ENCODE data around the gene GFAP. TPM values are rescaled to one million over a fixed set of nuclear protein-coding genes. Genes with fewer than 3 reads are reported as not detected.

Gene GFAP
- polyA plus RNA-seq, 1 of the 3 experiments (the other 2 are of a cell fraction), result 0.48 TPM

DNA sequence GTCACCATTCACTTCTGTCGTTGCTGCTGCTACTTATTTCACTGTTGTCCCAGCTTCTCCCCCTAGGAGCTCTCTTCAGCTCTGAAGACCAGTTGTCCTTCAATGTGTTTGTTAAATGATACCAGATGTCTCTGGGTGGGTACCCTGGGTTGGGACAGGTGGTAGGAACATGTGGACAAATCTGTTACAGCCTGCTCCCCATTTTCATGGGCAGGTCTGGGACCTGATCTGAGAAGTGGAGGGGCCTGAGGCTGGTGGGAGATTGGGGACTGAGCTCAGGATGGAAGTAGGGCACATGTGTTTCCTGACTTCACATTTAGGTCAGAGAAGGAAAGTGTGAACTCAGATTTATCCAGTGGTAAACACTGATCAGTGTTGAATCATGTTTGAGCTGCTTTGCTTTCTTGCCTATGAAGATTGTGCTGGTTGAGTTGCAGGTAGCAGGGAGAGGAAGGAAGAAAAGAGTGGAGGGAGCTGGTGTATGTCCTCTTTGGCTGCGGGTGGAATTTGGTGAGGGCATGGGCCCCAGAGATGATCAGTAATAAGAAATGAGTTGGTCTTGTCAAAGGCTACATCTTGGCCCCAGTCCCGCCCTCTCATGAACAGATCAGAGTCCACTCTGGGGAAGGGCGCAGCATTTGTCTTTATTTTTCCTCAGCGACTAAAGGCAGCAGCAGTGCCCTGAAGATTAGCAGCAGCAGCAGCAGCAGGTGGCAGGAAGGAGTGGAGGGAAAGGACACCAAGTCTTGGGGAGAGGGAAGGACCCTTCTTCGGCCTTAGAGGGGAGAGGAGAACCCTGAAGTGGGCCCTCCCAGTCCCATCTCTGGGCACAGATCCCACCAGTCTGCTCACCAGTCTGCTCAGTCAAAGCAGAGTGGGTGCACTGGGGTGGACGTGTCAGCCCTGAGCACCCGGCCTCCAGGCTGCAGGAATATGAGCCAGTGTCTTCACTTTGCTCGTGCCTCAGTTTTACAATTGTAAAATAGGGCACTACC is 10.0 kb downstream of the GFAP start:
- no peaks in the 10 kb centered on the region for H3K9me3 ChIP-seq
- no peaks in the 10 kb centered on the region for H3K27me3 ChIP-seq (ENCODE audit: insufficient read depth)
- peaks cover 7 to 49% of the 10 kb centered on the region in 2 experiments; a peak in 3 of 4 replicates for H3K4me1 ChIP-seq (ENCODE audit: control insufficient read depth in 1 of 2, insufficient read depth in 2 of 2, low read depth in 1 of 2, low read length in 1 of 2)
- ChIA-PET POLR2A (no interaction called here), CTCF (interaction anchor here (1.0 to 3.0 kb wide), 5 partner anchors 12 to 126 kb away, joined by 3 to 10 read pairs (median 8); no protein-coding TSS in a partner anchor)
- TF ChIP-seq RCOR1 (IDR thresholded peaks at IDR 0.05; ENCODE audit: low read length), result no peak
- peak; percentile 55 for TF ChIP-seq TCF12 (IDR thresholded peaks at IDR 0.05)
- peak; percentile 20 for DNase-seq
- H2AFZ ChIP-seq (ENCODE audit: low read depth), result no peak overlapping the region
- peak overlapping the region; percentile 73 for H3K9ac ChIP-seq
- H3K36me3 ChIP-seq (replicated peaks in 1 of 2; ENCODE audit: control insufficient read depth in 1 of 2, insufficient read depth in 2 of 2, low read length in 1 of 2), result no peaks in the 10 kb centered on the region
- peak overlapping the region; percentile 56 for H3K4me2 ChIP-seq
- H3K27ac ChIP-seq (ENCODE audit: low read depth in 2 of 2, low read length in 1 of 2), result peak overlapping the region; percentile 51 to 98; a peak in 3 of 4 replicates
- no peaks in the 10 kb centered on the region for H4K20me1 ChIP-seq (ENCODE audit: insufficient read depth)
- H3F3A ChIP-seq (replicated peaks; ENCODE audit: insufficient read depth), result peaks cover 44% of the 10 kb centered on the region
- H3K4me3 ChIP-seq (ENCODE audit: low read depth in 2 of 2, low read length in 1 of 2), result no peak overlapping the region
- no peaks in the 10 kb centered on the region for H3K9me2 ChIP-seq
- WGBS (ENCODE audit: low lambda C conversion rate), result 87% methylated on average over 8 of the region's 9 CpGs
- no peaks in the 10 kb centered on the region for H3K79me2 ChIP-seq (ENCODE audit: insufficient read depth)

GRCh38 chr17:44904001-44904984 is 11.0 kb downstream of the GFAP start:
- peaks cover 36% of the 10 kb centered on the region for H3F3A ChIP-seq (replicated peaks; ENCODE audit: insufficient read depth)
- ChIA-PET CTCF (interaction anchor here (1.0 to 4.9 kb wide), 6 partner anchors 13 to 125 kb away, joined by 3 to 25 read pairs (median 8); no protein-coding TSS in a partner anchor), POLR2A (interaction anchor here (0.6 kb wide), 1 partner anchor 82 kb away, joined by 6 read pairs; no protein-coding TSS in a partner anchor)
- no peaks in the 10 kb centered on the region for H3K9me2 ChIP-seq
- TF ChIP-seq POLR2AphosphoS5 (IDR thresholded peaks at IDR 0.05; ENCODE audit: low read depth, low read length) (no peak), GABPA (IDR thresholded peaks at IDR 0.05; ENCODE audit: low read depth) (no peak), YY1 (IDR thresholded peaks at IDR 0.05; ENCODE audit: low read depth) (no peak), RXRA (IDR thresholded peaks at IDR 0.05; ENCODE audit: borderline replicate concordance, low read depth) (no peak), SMC3 (IDR thresholded peaks at IDR 0.05; ENCODE audit: low read depth, low read length) (no peak), FOXJ3 (CRISPR knock-in tag; IDR thresholded peaks at IDR 0.05) (no peak), RAD21 (IDR thresholded peaks at IDR 0.05; ENCODE audit: low read length) (no peak), EZH2phosphoT487 (IDR thresholded peaks at IDR 0.05; ENCODE audit: borderline replicate concordance, low read depth) (no peak)
- TF ChIP-seq, protein P1, sequence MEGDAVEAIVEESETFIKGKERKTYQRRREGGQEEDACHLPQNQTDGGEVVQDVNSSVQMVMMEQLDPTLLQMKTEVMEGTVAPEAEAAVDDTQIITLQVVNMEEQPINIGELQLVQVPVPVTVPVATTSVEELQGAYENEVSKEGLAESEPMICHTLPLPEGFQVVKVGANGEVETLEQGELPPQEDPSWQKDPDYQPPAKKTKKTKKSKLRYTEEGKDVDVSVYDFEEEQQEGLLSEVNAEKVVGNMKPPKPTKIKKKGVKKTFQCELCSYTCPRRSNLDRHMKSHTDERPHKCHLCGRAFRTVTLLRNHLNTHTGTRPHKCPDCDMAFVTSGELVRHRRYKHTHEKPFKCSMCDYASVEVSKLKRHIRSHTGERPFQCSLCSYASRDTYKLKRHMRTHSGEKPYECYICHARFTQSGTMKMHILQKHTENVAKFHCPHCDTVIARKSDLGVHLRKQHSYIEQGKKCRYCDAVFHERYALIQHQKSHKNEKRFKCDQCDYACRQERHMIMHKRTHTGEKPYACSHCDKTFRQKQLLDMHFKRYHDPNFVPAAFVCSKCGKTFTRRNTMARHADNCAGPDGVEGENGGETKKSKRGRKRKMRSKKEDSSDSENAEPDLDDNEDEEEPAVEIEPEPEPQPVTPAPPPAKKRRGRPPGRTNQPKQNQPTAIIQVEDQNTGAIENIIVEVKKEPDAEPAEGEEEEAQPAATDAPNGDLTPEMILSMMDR (IDR thresholded peaks at IDR 0.05), result no peak
- H3K27me3 ChIP-seq (ENCODE audit: insufficient read depth), result no peaks in the 10 kb centered on the region
- no peak overlapping the region; the same call in 1 of the 2 replicates for H3K4me2 ChIP-seq
- no peaks in the 10 kb centered on the region; the same call in 1 of the 2 replicates for H3K79me2 ChIP-seq (ENCODE audit: insufficient read depth)
- no peak overlapping the region for H2AFZ ChIP-seq (ENCODE audit: low read depth)
- H3K36me3 ChIP-seq (replicated peaks in 1 of 2; ENCODE audit: control insufficient read depth in 1 of 2, insufficient read depth in 2 of 2, low read length in 1 of 2), result no peaks in the 10 kb centered on the region
- H4K20me1 ChIP-seq (ENCODE audit: insufficient read depth), result no peaks in the 10 kb centered on the region
- WGBS (ENCODE audit: low lambda C conversion rate), result 97% methylated on average over 15 of the region's 35 CpGs
- peak overlapping the region in 1 of 2 experiments; percentile 98; a peak in 1 of 4 replicates for H3K27ac ChIP-seq (ENCODE audit: low read depth in 2 of 2, low read length in 1 of 2)
- no peaks in the 10 kb centered on the region for H3K9me3 ChIP-seq
- DNase-seq, result no peak
- H3K4me3 ChIP-seq (ENCODE audit: low read depth in 2 of 2, low read length in 1 of 2), result no peak overlapping the region
- no peak overlapping the region for H3K9ac ChIP-seq
- peaks cover 8 to 47% of the 10 kb centered on the region in 2 experiments; a peak in 3 of 4 replicates for H3K4me1 ChIP-seq (ENCODE audit: control insufficient read depth in 1 of 2, insufficient read depth in 2 of 2, low read depth in 1 of 2, low read length in 1 of 2)

Measured in SK-N-SH (cell line).